IPS DF 4.7 (cell line): ENCODE results near the gene ATXN10.
"Not testable (repeated sequence)": the region's sequence is repeated elsewhere in the genome, so short reads cannot be mapped to it uniquely, and the experiment has no call there.

Experiments used
- DNase-seq: peaks from one replicate; pipeline ENCODE4 v3.0.0-alpha.2; 2013; ENCODE audit warnings: low spot score; ENCODE audit errors: extremely low read depth

Gene ATXN10

DNA sequence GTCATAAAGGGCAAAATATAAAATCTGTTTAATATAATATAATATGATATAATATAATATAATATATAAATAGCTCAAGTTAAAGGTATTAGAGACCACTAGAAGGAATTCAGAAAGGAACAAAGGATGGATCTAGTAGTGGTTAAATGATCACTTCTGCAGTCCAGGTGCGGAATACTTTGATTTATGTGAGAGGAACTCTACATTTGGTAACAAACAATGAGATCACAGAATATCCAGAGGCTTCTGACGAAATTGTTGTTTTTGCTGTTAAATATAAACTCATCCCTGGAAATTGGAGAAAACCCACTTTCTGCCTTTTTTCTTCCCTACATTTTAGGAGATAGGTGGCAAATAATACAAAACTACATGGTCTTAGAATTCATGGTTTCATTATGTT is 36.0 kb downstream of the ATXN10 start:
- no peak for DNase-seq

DNA sequence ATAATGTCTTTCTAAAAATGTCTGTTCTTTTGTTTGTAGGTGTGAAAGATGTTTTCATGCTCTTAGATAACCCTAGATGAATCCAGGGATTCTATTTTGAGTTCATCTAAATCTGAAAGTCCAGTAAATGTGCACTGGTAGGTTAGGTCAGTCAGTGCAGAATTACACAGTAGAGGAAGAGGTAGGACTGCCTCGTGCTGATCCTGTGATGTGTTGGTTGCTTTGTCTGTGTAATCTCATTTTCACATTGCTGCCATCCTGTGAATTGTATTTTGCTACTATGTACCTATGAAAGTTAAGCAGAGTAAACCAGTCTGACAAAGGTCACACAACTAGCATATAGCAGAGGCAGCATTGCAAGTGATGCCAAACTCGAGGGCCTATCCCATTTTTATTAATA is 36.5 kb downstream of the ATXN10 start:
- DNase-seq: no peak

DNA sequence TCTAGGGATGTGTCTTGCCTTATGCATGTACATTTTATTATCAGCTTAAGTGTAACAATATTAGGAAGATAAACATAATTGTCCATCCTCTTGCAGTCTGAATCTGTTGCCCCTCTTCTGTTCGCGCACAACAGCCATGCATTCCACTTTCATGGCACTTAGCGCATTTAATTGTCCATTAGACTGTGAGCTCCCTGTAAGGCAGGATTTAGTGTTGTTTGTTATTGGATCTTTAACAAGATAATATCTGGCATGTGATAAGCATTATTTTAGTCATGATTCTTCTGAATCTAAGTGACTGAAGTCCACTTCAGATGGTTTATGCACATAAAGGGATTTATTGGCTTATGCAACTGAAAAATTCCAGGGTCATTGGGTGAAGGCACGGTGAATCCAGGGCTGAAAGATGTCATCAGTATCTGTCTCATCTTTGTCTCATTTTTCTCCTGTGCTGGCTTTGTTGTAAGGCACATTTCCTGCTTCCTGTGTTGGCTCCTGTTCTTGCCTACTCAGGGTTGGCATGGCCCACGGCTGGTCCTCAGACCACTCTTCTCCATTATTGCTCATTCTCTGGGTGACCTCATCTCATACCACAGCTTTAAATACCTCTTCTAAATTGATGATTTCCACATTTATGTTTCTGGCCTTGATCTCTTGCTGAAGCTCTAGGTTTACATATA is 37.6 kb downstream of the ATXN10 start:
- DNase-seq: no peak

DNA sequence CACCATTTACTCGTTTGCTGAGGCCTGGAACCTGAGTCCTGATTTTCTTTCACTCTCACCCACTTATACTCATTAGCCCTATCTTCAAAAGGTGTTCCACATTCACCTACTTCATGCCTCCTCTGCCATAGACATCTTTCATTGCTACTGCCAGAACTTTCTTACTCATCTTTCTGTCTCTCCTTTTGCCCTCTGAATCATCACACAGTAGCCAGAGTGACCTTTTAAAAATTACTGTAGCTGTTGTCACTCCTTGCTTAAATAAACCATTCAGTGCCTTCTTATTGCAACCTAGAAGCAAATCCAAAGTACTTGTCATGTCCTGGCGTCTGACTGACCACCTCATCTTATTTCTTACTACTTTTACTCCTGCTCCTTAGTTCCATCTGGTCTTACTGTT is 38.2 kb downstream of the ATXN10 start:
- no peak for DNase-seq

DNA sequence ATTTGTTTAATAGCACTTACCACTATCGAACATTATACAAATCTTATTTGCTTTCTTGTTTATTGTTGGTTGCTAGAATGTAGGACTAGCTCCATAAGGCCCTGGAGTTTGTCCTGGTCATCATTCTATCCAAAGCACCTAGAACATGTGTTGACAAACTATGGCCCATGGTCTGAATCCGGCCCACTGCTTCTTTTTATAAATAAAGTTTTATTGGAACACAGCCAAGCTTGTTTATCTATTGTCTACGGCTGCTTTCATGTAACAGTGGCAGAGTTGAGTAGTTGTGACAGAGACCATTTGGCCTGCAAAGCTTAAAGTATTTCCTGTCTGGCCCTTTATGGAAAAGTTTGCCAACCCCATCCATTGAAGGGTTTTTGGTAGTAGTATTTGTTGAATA is 38.8 kb downstream of the ATXN10 start:
- DNase-seq: no peak

DNA sequence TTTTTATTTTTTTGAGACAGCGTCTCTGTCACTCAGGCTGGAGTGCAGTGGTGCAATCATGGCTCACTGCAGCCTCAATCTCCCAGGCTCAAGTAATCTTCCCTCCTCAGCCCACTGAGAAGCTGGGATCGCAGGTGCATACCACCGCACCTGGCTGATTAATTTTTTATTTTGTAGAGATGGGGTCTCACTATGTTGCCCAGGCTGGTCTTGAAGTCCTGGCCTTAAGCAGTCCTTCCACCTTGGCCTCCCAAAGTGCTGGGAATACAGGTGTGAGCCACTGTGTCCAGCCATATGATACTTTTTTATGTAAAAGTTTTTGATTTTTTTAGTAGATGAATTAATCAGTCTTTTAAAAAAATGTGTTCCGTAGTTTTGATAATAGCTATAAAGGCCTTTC is 42.8 kb downstream of the ATXN10 start:
- DNase-seq: not testable (repeated sequence)

DNA sequence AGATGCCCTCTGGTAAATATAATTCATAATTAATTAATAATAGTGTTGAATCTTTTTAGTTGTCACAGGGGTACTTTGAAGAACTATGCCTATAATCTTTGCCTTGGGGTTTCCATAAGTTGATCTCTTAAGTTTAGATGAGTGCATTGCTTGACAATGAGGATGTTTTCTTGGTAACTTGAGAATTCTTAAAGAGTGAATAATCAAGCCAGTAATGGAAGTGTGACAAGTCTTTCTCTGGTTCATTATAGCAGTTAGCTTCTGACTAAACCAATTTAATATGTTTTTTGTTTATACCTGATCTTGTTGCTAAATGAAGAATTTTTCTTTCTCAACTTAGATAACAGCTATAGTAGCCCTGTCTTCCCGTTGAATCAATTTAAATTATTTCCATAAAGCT is 46.2 kb downstream of the ATXN10 start:
- no peak for DNase-seq

DNA sequence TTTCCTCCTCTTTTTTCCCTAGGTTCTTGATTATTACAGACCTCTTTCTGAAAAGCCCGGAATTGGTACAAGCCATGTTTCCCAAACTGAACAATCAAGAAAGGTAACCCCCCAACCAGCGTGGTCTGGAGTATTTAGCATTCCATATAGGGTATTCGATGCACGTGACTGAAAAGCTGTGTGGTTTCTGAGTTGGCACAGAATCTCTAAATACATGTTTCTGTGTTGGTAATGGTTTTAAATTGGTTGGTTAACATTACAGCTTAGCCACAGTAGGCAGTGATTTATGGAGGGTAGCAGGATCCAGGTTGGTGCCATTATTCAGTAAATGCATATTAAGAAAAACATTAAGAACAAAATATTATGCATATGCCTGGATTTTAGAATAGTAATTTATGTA is 46.8 kb downstream of the ATXN10 start:
- no peak for DNase-seq

DNA sequence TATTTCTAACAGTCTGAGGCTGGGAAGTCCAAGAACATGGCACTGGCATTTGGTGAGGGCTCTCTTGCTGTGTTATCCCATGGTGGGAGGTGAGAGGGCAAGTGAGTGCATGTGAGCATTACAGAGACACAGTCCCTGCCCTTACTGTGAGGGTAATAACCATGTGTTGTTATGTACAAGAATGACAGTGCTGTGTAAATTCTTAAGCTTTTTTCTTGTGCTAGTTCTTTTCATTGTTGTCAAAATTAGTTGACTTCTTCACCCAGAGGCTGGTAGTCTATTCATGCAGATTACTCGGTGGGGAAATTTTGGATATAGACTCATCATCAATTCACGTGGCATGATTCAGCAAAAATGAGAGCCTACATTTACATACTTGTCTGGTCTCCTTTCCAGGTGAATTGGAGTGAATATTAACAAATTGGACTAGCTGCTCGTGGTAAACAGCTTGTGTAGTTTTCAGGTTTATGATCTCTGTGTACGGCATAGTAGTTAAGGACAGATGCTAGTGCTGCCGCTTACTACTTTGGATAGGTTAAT is 49.3 kb downstream of the ATXN10 start:
- DNase-seq: no peak

DNA sequence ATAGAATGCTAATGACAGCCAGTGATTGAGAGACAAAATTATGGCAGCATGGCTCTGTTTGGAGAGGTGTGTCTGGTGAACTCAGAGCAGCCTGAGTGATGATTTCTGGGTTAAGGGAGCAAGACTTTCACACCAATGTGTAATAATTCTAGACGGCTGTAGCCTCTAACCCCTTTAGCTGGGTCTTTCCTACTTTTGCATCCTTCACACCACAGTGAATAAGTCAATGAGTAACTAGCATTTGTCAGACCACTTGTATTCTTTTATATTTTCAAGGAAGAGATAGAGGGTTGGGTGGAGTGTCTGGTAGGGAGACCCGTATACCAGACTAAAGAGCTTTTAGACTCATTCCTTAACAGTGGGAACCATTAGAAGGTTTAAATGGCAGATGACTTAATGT is 50.4 kb downstream of the ATXN10 start:
- DNase-seq: no peak

DNA sequence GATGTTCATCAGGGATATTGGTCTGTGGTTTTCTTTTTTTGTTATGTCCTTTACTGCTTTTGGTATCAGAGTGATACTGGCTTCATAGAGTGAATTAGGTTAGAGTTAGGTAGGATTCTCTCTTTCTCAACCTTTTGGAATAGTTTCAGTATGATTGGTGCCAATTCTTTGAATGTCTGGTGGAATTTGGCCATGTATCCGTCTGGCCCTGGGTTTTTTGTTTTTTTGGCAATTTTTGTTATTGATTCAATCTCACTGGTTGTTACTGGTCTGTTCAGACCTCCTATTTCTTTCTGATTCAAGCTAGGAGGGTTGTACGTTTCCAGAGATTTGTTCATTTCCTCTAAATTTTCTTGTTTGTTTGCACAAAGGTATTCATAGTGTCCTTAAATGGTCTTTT is 54.4 kb downstream of the ATXN10 start:
- no peak for DNase-seq

DNA sequence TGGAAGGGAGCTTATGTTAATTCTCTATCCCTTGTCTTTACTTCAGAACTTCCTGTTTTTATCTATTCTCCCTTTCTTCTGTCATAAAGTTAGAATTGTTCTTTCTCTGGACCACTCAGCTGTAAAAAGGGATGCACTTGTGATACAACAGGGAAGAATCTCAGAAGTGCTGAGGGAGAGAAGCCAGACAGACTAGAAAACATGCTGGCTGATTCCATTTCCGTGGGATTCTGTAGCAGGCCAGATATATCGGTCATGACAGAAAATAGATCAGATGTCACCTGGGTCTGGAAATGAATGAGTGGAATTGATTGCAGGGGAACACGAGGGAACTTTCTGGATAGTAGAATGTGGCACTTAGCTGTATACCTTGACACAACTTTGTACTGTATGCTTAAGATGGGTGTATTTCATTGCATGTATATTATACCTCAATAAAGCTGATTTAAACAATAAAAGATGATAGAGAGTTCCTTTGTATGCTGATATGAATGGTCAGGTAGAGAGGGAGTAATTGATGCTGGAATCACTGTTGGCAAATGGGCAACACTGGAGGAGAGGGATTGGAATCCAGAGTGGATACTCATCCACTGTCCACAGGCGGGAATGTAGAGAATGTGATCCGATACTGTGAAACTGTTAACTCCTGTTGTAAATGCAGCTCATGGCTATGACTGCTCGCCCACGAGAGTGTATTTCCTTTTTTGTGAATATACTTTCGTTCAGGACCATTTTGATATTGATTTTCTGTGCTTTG is 59.6 kb downstream of the ATXN10 start:
- no peak for DNase-seq

DNA sequence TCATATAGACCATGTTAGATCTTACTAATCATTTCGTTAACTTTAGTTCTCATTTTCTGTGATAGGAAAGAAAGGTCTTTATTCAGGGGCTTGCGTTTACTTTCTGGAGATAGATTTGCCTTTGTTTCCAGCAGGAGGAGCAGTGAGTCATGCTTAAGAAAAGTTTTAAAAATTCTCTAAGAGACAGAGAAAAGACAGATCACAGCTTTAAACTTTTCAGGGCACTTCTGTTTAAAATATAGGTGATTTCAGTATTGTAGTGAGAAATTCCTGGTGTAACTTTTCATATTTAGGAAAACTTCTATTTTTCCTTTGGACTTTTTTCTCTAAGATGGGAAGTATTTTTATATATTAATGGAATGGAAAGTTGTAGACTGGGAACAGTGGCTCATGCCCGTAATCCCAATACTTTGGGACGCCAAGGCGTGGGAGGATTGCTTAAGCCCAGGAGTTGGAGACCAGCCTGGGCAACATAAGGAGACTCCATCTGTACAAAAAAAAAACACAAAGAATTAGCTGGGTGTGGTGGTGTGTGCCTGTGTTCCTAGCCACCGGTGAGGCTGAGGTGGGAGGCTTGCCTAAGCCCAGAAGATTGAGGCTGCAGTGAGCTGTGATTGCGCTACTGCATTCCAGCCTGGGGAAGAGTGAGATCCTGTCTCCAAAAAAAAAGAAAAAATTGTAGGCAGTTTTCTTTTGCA is 60.3 kb downstream of the ATXN10 start:
- DNase-seq: no peak

DNA sequence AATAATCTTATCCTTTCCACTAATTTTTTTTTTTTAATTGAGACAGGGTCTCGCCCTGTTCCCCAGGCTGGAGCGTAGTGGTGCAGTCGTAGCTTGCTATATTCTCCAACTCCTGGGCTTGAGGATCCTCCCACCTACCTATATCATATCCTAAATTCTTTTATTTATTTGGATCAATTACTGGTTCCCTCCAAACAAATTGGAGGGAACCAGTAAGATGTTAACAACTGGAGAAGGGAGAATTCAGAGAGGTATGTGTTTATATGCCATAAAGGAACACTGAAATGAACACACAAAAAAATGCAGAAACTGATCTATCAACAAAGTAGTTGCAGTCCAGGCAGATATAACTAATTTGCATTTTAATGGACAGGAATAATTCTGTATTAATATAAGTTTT is 63.6 kb downstream of the ATXN10 start:
- DNase-seq: no peak

DNA sequence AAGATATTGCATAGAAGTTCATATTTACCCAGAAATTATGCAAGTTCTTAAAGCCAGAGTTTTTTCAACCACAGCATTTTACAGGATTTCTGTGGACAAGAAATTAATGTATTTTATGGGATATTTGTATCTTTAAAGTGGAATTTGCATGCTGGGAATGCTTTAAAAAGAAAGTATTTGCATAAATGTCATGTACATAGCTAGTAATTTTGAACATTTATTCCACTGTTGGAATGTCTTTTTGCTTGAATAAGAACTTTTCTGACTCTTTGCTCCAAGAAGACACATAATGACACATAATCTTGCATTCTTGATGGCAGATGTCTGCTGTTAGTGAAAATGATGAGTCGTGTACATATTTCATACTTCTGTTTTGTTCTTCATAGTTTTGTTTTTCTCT is 66.6 kb downstream of the ATXN10 start:
- no peak for DNase-seq

DNA sequence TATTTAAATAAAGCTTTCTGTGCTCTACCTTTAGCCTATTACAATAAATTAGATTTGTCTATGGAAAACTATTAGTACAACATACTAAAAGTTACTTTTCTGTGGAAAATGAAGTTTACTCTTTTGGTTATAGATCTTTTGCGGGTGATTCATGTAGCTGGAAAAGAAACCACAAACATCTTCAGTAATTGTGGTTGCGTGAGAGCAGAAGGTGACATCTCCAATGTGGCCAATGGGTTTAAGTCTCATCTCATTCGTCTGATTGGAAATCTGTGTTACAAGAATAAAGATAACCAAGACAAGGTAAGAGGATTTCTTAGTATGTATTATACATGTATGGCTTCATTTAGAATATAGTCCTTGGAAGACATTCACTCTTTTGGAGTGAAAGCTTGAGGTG is 68.6 kb downstream of the ATXN10 start:
- no peak for DNase-seq

DNA sequence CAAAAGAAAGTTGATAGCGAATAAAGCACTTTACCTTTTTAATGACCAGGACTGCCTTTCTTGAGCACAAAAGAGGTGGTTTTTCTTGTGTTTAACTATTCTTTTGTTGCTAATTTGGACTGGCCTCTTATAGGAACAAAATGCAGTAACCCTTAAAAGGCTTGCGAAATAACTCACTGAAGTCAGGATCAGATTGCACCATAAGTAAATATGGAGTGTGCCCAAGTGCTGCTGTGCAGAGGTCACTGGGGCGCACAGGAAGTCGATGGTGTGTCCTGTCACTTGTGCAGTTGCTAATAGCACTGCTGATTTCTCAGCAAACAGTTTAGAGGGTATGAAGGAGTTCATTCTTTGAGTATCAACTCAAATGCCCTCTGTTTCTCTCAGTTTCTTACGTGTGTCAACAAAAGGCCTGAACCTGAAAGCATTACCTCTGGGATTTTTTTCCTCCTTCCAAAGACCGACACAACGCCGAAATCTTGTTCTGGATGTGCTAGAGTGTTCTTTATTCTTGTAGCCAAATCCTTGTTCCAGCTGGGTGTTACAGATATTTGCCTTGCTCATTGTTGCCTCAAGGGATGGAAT is 71.3 kb downstream of the ATXN10 start:
- DNase-seq: no peak

DNA sequence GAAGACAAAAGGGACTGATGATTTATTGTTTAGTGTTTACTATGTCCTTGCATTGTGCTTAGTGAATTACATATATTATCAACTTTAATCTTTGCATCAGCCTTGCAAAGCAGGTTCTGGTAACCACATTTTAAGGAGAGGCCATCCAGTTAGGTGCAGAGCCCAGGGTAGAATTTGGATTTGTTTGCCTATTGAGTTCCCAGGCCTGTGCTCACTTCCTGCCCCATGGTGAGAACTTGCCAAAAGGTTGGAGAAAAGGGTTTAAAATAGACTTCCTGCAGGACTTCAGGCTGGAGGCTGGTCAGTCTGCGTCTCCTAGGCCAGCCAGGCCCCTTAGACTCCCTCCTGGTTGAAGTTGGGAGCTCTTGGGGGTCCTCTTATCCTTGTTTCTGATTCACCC is 72.1 kb downstream of the ATXN10 start:
- DNase-seq: no peak

DNA sequence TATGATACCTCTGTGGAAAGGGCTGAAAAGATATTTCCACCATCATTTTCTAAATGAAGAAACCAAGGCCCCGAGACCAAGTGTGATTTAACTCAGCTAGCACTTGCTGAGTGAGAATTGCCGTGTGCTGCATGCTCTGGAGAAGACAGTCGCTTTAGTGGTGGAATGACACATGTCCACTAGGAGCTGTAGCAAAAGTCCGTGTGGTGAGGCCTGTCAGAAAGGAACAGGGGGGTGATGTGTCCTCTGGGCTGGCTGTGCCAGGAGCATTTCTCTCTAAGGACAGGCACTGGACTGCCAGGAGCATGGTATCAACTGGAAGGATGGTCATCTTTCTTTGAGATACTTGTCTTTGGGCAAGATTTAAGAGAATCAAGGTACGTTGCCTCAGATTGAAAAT is 72.8 kb downstream of the ATXN10 start:
- no peak for DNase-seq

DNA sequence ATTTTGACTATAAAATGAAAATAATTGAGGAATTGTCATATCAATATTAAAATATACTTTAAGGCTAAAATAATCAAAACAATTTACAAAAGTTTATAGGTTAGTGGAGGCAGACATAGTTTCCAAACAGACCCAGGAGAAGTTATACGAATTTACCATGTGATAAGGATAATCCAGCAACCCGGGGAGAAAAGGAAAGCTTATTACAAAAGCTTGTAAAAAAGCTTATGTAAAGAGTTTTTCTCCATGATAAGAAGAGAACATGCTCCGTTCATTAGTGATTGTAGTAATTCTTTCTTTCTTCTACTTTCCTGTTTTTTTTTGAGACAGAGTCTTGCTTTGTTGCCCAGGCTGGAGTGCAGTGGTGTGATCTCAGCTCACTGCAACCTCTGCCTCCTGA is 79.0 kb downstream of the ATXN10 start:
- DNase-seq: no peak

DNA sequence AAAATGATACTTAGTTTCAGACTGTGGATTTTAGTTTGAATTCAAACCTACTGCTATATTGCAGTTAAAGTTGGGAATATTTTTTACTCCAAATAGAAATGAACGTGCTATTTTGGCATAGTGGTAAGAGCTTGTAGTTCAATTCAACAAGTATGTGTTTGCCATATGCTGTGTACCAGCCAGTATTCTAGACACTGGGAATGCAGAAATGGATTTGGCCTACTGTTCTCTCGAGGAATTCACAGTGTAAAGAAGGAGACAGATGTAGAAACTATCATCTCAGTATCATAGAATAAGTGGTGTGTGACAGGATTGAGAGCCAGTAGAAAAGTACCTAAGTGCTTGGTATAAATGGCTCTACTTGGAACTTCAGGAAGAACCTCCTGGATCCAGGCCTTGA is 80.4 kb downstream of the ATXN10 start:
- DNase-seq: no peak

DNA sequence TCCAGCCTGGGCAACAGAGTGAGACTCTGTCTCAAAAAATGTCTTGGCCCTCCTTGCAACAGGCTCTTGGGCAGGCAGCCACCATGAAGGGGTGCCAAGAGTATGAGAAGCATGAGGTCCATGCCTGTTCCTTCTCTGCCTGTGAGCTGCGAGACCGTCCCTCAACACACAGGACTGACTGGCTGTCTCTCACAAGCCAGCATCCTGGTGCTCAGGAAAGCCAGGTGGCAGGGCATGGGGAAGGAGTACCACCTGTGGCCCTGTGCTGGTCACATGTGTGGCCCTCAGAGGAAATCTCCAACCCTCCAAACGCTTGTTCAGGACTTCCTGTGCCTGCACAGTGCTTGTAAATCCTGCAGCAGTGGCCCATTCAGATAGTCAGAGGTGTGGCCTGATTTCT is 83.2 kb downstream of the ATXN10 start:
- DNase-seq: no peak
